ENCODE measurements around the gene PLXNA4.

GRCh38 chr7:132192809-132193208 is 383.5 kb downstream of the PLXNA4 start:
- TF ChIP-seq, protein P1, sequence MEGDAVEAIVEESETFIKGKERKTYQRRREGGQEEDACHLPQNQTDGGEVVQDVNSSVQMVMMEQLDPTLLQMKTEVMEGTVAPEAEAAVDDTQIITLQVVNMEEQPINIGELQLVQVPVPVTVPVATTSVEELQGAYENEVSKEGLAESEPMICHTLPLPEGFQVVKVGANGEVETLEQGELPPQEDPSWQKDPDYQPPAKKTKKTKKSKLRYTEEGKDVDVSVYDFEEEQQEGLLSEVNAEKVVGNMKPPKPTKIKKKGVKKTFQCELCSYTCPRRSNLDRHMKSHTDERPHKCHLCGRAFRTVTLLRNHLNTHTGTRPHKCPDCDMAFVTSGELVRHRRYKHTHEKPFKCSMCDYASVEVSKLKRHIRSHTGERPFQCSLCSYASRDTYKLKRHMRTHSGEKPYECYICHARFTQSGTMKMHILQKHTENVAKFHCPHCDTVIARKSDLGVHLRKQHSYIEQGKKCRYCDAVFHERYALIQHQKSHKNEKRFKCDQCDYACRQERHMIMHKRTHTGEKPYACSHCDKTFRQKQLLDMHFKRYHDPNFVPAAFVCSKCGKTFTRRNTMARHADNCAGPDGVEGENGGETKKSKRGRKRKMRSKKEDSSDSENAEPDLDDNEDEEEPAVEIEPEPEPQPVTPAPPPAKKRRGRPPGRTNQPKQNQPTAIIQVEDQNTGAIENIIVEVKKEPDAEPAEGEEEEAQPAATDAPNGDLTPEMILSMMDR (conservative IDR thresholded peaks at IDR 0.05), result no peak
- TF ChIP-seq EZH2 (IDR thresholded peaks at IDR 0.05; ENCODE audit: low read depth), result no peak

All from PC-9 (cell line).